CD14-positive monocyte (primary cell): ENCODE results near the gene COMP. TPM values are rescaled to one million over a fixed set of nuclear protein-coding genes. Genes with fewer than 3 reads are reported as not detected.

Experiments used
- DNase-seq, 3 donors: peaks; one replicate each; pipeline ENCODE4 v3.0.0-alpha.2; 2011 to 2022
- H2AFZ ChIP-seq: 2 replicates; pipeline ENCODE4 v1.6.0; 2012; ENCODE audit warnings: mild to moderate bottlenecking, low read depth, low read length, inconsistent platforms; ENCODE audit not compliant: insufficient read depth, poor library complexity, severe bottlenecking
- H3K27ac ChIP-seq, 2 donors: 1 replicate in 1 of 2; 2 replicates in 1 of 2; pipeline ENCODE4 v1.5.1; 2012 to 2013; ENCODE audit warnings: low read length in 2 of 2, control low read depth in 1 of 2, inconsistent platforms in 1 of 2, low read depth in 1 of 2, mild to moderate bottlenecking in 1 of 2
- H3K27me3 ChIP-seq, 2 donors: one replicate each; pipeline versions ENCODE4 v1.6.0 to v1.6.1; 2011 to 2013; ENCODE audit warnings: low read length in 2 of 2; ENCODE audit not compliant: control insufficient read depth in 2 of 2, insufficient read depth in 2 of 2
- H3K36me3 ChIP-seq, 2 donors: replicated peaks in 1 of 2; 1 replicate in 1 of 2; 2 replicates in 1 of 2; pipeline versions ENCODE4 v1.5.1 to v1.6.1; 2012 to 2013; ENCODE audit warnings: low read length in 2 of 2, control low read depth in 1 of 2, inconsistent platforms in 1 of 2, mild to moderate bottlenecking in 1 of 2; ENCODE audit not compliant: insufficient read depth in 2 of 2, control insufficient read depth in 1 of 2
- H3K4me1 ChIP-seq, 2 donors: 1 replicate in 1 of 2; 2 replicates in 1 of 2; pipeline versions ENCODE4 v1.5.1 to v1.6.1; 2012 to 2013; ENCODE audit warnings: low read length in 2 of 2, control low read depth in 1 of 2, inconsistent platforms in 1 of 2, mild to moderate bottlenecking in 1 of 2, moderate library complexity in 1 of 2; ENCODE audit not compliant: insufficient read depth in 2 of 2, control insufficient read depth in 1 of 2
- H3K4me2 ChIP-seq: replicated peaks from 2 replicates; pipeline ENCODE3; 2012; ENCODE audit warnings: low read length, moderate library complexity, mild to moderate bottlenecking; ENCODE audit not compliant: poor library complexity, severe bottlenecking; ENCODE audit errors: extremely low read depth
- H3K4me3 ChIP-seq, 3 experiments: fragments of 200-600 bp in 1 of 3; sonication (generic) in 1 of 3; replicated peaks in 1 of 3; 1 replicate in 2 of 3; 2 replicates in 1 of 3; pipeline ENCODE4 v1.5.1; 2011 to 2013; ENCODE audit warnings: low read length in 3 of 3, mild to moderate bottlenecking in 3 of 3, control low read depth in 2 of 3, low read depth in 2 of 3, inconsistent platforms in 1 of 3, moderate library complexity in 1 of 3
- H3K79me2 ChIP-seq: 2 replicates; pipeline ENCODE4 v1.6.0; 2012; ENCODE audit warnings: mild to moderate bottlenecking, control low read depth, inconsistent platforms, low read length, moderate library complexity; ENCODE audit not compliant: insufficient read depth
- H3K9ac ChIP-seq: 2 replicates; pipeline ENCODE4 v1.6.0; 2017; ENCODE audit warnings: low read length, mild to moderate bottlenecking; ENCODE audit not compliant: insufficient read depth, poor library complexity, severe bottlenecking
- H3K9me3 ChIP-seq, 2 donors: replicated peaks in 1 of 2; 1 replicate in 1 of 2; 2 replicates in 1 of 2; pipeline versions ENCODE4 v1.5.1 to v1.6.1; 2012 to 2013; ENCODE audit warnings: low read length in 2 of 2, control low read depth in 1 of 2; ENCODE audit not compliant: control insufficient read depth in 1 of 2, insufficient read depth in 1 of 2
- H4K20me1 ChIP-seq: 2 replicates; pipeline ENCODE4 v1.6.0; 2012; ENCODE audit warnings: mild to moderate bottlenecking, low read length, control low read depth, moderate library complexity; ENCODE audit not compliant: insufficient read depth
- H3K27ac Mint-ChIP-seq, 7 donors: one replicate each; pipeline ENCODE4 v1.8.0; 2020; ENCODE audit warnings: mild to moderate bottlenecking in 7 of 7, mixed read lengths in 7 of 7, moderate library complexity in 6 of 7, inconsistent platforms in 2 of 7
- H3K27me3 Mint-ChIP-seq, 3 donors: one replicate each; pipeline ENCODE4 v1.8.0; 2021 to 2022; ENCODE audit warnings: low read depth in 3 of 3, mild to moderate bottlenecking in 3 of 3, mixed read lengths in 3 of 3, moderate library complexity in 3 of 3, inconsistent platforms in 1 of 3
- H3K36me3 Mint-ChIP-seq, 2 donors: one replicate each; pipeline ENCODE4 v1.8.0; 2020; ENCODE audit warnings: mixed read lengths in 2 of 2, inconsistent platforms in 1 of 2, mild to moderate bottlenecking in 1 of 2
- H3K4me1 Mint-ChIP-seq: one replicate; pipeline ENCODE4 v1.8.0; 2020; ENCODE audit warnings: mild to moderate bottlenecking, mixed read lengths
- H3K4me3 Mint-ChIP-seq, 2 donors: one replicate each; pipeline ENCODE4 v1.8.0; 2020; ENCODE audit warnings: mild to moderate bottlenecking in 2 of 2, mixed read lengths in 2 of 2, moderate library complexity in 1 of 2
- H3K9me3 Mint-ChIP-seq, 7 donors: one replicate each; pipeline ENCODE4 v1.8.0; 2020 to 2022; ENCODE audit warnings: mixed read lengths in 7 of 7, mild to moderate bottlenecking in 6 of 7, moderate library complexity in 6 of 7, inconsistent platforms in 2 of 7
- CTCF ChIP-seq: fragments of 200-600 bp; IDR thresholded peaks from one replicate; pipeline ENCODE4 v1.8.0; 2022; ENCODE audit warnings: antibody characterized with exemption, mild to moderate bottlenecking
- WGBS: methylation state at CpG from one replicate; pipeline ENCODE4 v1.1.5; 2013; ENCODE audit warnings: missing lambda C conversion rate; ENCODE audit not compliant: insufficient coverage; 5-methylcytosine and 5-hydroxymethylcytosine counted together
- intact Hi-C, 2 donors: fragments of 100-400 bp; cut with micrococcal nuclease; formaldehyde crosslinking; loops; one replicate each; pipeline versions ENCODE4 v1.15.0 to v1.15.1; 2023
- polyA plus RNA-seq, 3 donors: library from polyadenylated mRNA; depleted of rRNA in 1 of 3; unstranded in 2 of 3; stranded (reverse) in 1 of 3; fragments of 300-500 nt in 2 of 3; fragments of >200 nt in 1 of 3; fragmentation: Illumina TruSeq in 2 of 3; gene quantifications; 1 replicate in 2 of 3; 2 replicates in 1 of 3; pipeline ENCODE4 v1.2.3, GENCODE V29; 2012 to 2021

Gene COMP
- polyA plus RNA-seq, 3 donors: not detected

- H3K27ac ChIP-seq: no peak overlapping the region
- H3K4me1 ChIP-seq: no peaks in the 10 kb centered on the region
- Mint-ChIP-seq H3K36me3 (peaks cover 8 to 11% of the 10 kb centered on the region in 2 donors), H3K9me3 (no peaks in the 10 kb centered on the region), H3K27ac (no peak overlapping the region), H3K27me3 (no peaks in the 10 kb centered on the region), H3K4me3 (no peak overlapping the region), H3K4me1 (no peaks in the 10 kb centered on the region)
- peaks cover 8 to 9% of the 10 kb centered on the region in 2 donors for H3K36me3 ChIP-seq
- 100% methylated on average over 9 of the region's 30 CpGs for WGBS
- no peaks in the 10 kb centered on the region for H3K27me3 ChIP-seq
- H3K79me2 ChIP-seq: no peaks in the 10 kb centered on the region
- no peak overlapping the region for H2AFZ ChIP-seq
- H3K4me2 ChIP-seq: no peak overlapping the region
- TF ChIP-seq CTCF: no peak
- H3K9ac ChIP-seq: no peak overlapping the region
- no peaks in the 10 kb centered on the region for H4K20me1 ChIP-seq
- H3K4me3 ChIP-seq: no peak overlapping the region
- intact Hi-C loops: no loop called here
- H3K9me3 ChIP-seq: no peaks in the 10 kb centered on the region
- no peak for DNase-seq
Observed at GRCh38 chr19:18768046-18768771, 22.9 kb downstream of the COMP start.

DNA sequence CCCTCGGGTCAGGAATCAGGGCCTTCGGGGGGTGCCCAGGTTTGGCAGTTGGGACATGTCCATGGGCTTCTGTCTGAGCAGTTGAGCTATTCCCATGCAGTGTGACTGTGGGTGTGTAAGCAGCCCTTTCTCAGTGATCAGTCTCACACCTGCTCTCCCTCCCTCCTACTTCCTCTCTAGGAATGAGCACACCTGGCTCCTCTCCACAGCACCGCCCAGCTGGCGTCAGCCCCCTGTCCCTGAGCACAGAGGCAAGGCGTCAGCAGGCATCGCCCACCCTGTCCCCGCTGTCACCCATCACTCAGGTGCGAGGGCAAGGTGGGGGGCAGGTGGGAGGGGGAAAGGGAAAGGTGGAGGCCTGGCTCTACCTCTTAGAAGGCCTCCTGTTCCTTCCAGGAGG is 25.9 kb downstream of the COMP start:
- no peak overlapping the region for H3K9ac ChIP-seq
- H3K27ac ChIP-seq: no peak overlapping the region
- no peak overlapping the region for H3K4me3 ChIP-seq
- Mint-ChIP-seq H3K9me3 (no peaks in the 10 kb centered on the region), H3K27ac (no peak overlapping the region), H3K36me3 (peaks cover 8 to 9% of the 10 kb centered on the region in 2 donors), H3K4me3 (no peak overlapping the region), H3K27me3 (peaks cover 0 to 2% (median 2%) of the 10 kb centered on the region in 3 donors), H3K4me1 (no peaks in the 10 kb centered on the region)
- no peak overlapping the region for H3K4me2 ChIP-seq
- no peaks in the 10 kb centered on the region for H4K20me1 ChIP-seq
- DNase-seq: no peak
- no peak overlapping the region for H2AFZ ChIP-seq
- H3K27me3 ChIP-seq: no peaks in the 10 kb centered on the region
- H3K4me1 ChIP-seq: no peaks in the 10 kb centered on the region
- no peak for TF ChIP-seq CTCF
- 85% methylated on average over 4 of the region's 8 CpGs for WGBS
- intact Hi-C loops: no loop called here
- no peaks in the 10 kb centered on the region for H3K79me2 ChIP-seq
- H3K36me3 ChIP-seq: peaks cover 7 to 8% of the 10 kb centered on the region in 2 donors
- H3K9me3 ChIP-seq: no peaks in the 10 kb centered on the region
